Vagina (tissue), 2 donors: ENCODE results near the gene ANKRD30B. TPM values are rescaled to one million over a fixed set of nuclear protein-coding genes. Genes with fewer than 3 reads are reported as not detected.
"Not testable (repeated sequence)": the region's sequence is repeated elsewhere in the genome, so short reads cannot be mapped to it uniquely, and the experiment has no call there.

ENCODE experiments used
- DNase-seq, 2 donors: peaks; one replicate each; pipeline ENCODE4 v3.0.0-alpha.2; 2017; ENCODE audit errors: extremely low spot score in 2 of 2
- H3K27ac ChIP-seq: fragments of 200-600 bp; sonication (generic); one replicate; pipeline ENCODE4 v1.5.1; 2019
- H3K27me3 ChIP-seq: fragments of 200-600 bp; sonication (generic); one replicate; pipeline ENCODE4 v1.5.1; 2019
- H3K36me3 ChIP-seq, 2 donors: fragments of 200-600 bp; sonication (generic); one replicate each; pipeline ENCODE4 v1.5.1; 2017 to 2019
- H3K4me1 ChIP-seq: fragments of 200-600 bp; sonication (generic); one replicate; pipeline ENCODE4 v1.5.1; 2019
- H3K4me3 ChIP-seq, 2 donors: fragments of 200-600 bp; sonication (generic); 1 replicate in 1 of 2; 2 replicates in 1 of 2; pipeline ENCODE4 v1.5.1; 2016 to 2019
- H3K9me3 ChIP-seq: fragments of 200-600 bp; sonication (generic); one replicate; pipeline ENCODE4 v1.5.1; 2019
- POLR2A ChIP-seq, 2 donors: fragments of 450-650 bp; IDR thresholded peaks; one replicate each; pipeline ENCODE4 v1.6.1; 2017; ENCODE audit warnings: antibody characterized with exemption in 2 of 2, mild to moderate bottlenecking in 2 of 2, moderate library complexity in 2 of 2
- POLR2AphosphoS5 ChIP-seq, 2 donors: sonication (generic); formaldehyde crosslinking; IDR thresholded peaks; one replicate each; pipeline ENCODE4 v1.9.0; 2017; ENCODE audit warnings: antibody characterized with exemption in 2 of 2, mild to moderate bottlenecking in 2 of 2, low read depth in 1 of 2; ENCODE audit not compliant: insufficient read depth in 1 of 2
- intact Hi-C: fragments of 100-400 bp; cut with DNase I; formaldehyde crosslinking; loops from one replicate; pipeline ENCODE4 v1.15.1; 2023
- microRNA-seq: library from miRNA; unstranded; fragments of <30 nt; microRNA quantifications from one replicate; pipeline ENCODE4, GENCODE V29; 2017; ENCODE audit warnings: borderline number of aligned reads, borderline replicate concordance
- small RNA-seq: library from RNA; depleted of rRNA; stranded (forward); fragments of <200 nt; gene quantifications from one replicate; pipeline ENCODE3, GENCODE V24; 2016
- total RNA-seq: library from RNA; depleted of rRNA; stranded (reverse); fragments of >200 nt; gene quantifications from one replicate; pipeline ENCODE4 v1.2.3, GENCODE V29; 2016
- TF ChIP-seq, protein P1 (sequence below), 3 experiments: fragments of 450-650 bp in 2 of 3; fragments of 200-600 bp in 1 of 3; sonication (generic) in 1 of 3; IDR thresholded peaks; one replicate each; pipeline ENCODE4 v1.5.1; 2017 to 2019; ENCODE audit warnings: antibody characterized with exemption in 3 of 3, mild to moderate bottlenecking in 2 of 3, moderate library complexity in 2 of 3

ANKRD30B gene
- total RNA-seq, 1 donor from 2014 or later: not detected

DNA sequence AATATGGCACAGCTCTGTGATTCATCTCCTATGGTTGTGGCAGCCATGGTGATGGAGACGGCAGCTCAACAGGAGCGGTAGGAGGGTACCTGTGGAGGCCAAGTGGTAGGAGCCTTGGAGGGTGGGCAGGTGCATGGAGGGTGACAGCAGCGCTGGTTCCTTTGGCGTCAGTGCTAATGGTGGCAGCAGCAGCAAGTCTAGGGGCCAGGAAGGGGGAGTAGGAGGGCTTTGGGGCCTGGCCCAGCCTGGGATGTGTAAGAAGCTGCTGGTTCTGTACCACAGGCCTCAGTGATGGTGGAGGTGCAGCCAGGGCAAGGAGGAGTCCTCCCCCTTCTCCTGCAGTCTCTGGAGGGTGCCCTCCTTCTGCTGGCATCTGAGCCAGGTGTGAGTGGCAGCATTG is 120.0 kb downstream of the ANKRD30B start:
- H3K27ac ChIP-seq, H3K9me3 ChIP-seq, H3K27me3 ChIP-seq, H3K36me3 ChIP-seq, H3K4me1 ChIP-seq, intact Hi-C loops, H3K4me3 ChIP-seq: not testable (repeated sequence)
- peak in 1 of 2 donors; percentile 79 for DNase-seq

DNA sequence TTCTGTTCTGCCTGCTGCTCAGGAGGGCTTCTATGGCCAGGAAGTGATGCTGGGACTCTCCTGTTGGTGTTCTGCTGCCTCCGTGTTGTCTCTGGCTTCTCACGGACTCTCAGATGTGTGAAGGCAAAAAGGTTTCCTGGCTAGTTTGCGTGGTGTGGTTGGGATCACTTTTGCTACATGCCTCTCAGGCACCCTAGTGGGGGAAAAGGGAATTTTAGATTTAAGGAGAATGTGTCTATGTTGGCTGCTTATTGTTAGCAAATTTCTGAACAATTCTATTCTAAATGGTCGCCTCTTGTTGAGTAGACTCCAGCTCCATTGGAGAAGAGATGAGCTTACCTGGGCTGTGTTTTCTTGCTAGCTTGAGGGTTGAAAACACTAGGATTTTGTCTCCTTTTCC is 120.9 kb downstream of the ANKRD30B start:
- intact Hi-C loops, H3K4me1 ChIP-seq, H3K27me3 ChIP-seq, H3K27ac ChIP-seq, H3K36me3 ChIP-seq, H3K4me3 ChIP-seq, DNase-seq, H3K9me3 ChIP-seq: not testable (repeated sequence)

DNA sequence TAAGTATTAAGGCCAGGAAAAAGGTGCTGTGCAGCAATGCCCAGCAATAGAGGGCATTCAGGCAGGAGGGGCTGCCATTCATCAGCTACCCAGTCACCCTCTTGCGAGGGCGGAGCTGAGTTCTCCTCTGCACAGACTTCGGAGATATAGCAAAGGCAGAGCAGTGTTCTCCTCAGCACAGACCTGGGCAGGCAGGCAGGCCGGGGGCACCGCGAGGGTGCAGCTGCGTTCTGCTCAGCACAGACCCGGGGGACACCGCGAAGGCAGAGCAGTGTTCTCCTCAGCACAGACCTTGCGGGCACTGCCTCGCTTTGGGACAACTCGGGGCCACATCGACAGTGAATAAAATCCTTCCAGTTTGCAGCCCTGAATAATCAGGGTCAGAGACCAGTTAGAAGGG is 130.9 kb downstream of the ANKRD30B start:
- H3K4me3 ChIP-seq, H3K27me3 ChIP-seq, H3K36me3 ChIP-seq, H3K4me1 ChIP-seq, DNase-seq, intact Hi-C loops, H3K27ac ChIP-seq, H3K9me3 ChIP-seq: not testable (repeated sequence)

DNA sequence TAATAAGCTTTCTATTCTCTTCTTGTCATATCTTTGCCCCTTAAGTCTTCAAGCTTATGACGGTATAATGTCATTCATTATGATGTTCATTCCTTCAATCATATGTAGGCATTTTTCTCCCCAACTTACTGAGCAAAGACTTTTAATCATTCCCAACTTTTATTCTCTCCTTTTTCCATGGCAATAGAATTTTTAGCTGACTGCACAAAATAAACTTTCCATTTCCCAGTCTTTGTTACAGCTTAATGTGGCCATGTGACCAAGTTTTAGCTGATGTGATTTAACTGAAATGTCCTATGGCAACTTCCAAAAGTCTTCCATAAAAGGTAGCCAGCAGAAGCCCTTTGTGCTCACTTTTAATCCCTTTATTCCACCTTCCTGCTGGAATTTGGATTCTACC is 152.5 kb downstream of the ANKRD30B start:
- TF ChIP-seq POLR2A (IDR thresholded peaks at IDR 0.05) (no peak), POLR2AphosphoS5 (IDR thresholded peaks at IDR 0.05; ENCODE audit: insufficient read depth in 1 of 2, low read depth in 1 of 2) (no peak)
- TF ChIP-seq, protein P1, sequence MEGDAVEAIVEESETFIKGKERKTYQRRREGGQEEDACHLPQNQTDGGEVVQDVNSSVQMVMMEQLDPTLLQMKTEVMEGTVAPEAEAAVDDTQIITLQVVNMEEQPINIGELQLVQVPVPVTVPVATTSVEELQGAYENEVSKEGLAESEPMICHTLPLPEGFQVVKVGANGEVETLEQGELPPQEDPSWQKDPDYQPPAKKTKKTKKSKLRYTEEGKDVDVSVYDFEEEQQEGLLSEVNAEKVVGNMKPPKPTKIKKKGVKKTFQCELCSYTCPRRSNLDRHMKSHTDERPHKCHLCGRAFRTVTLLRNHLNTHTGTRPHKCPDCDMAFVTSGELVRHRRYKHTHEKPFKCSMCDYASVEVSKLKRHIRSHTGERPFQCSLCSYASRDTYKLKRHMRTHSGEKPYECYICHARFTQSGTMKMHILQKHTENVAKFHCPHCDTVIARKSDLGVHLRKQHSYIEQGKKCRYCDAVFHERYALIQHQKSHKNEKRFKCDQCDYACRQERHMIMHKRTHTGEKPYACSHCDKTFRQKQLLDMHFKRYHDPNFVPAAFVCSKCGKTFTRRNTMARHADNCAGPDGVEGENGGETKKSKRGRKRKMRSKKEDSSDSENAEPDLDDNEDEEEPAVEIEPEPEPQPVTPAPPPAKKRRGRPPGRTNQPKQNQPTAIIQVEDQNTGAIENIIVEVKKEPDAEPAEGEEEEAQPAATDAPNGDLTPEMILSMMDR (IDR thresholded peaks at IDR 0.05): no peak

More for the DNA sequence above, 152.5 kb downstream of the ANKRD30B start:
- no peak for DNase-seq
- no peaks in the 10 kb centered on the region for H3K36me3 ChIP-seq
- no peak overlapping the region for H3K4me3 ChIP-seq
- H3K27ac ChIP-seq: no peak overlapping the region
- H3K4me1 ChIP-seq: no peaks in the 10 kb centered on the region
- intact Hi-C loops: no loop called here
- no peaks in the 10 kb centered on the region for H3K9me3 ChIP-seq
- no peaks in the 10 kb centered on the region for H3K27me3 ChIP-seq

Small RNAs within 50 kb of the gene (microRNA-seq; reads per million reads assigned to microRNA genes)
- gene MIR3156-2: not detected

Small RNAs within 50 kb of the gene (small RNA-seq; reads per million reads assigned to genes)
- gene MIR3156-2 (not detected), gene RNU6-1210P (not detected)

Other genes starting within 250 kb of the ANKRD30B start
- gene POTEC, start 204.6 kb upstream of the ANKRD30B start, total RNA-seq: not detected